Measurements from ENCODE around the gene TRIO. TPM values are rescaled to one million over a fixed set of nuclear protein-coding genes. Genes with fewer than 3 reads are reported as not detected.

TRIO gene
- polyA plus RNA-seq, 3 donors: 104 to 124 (median 116) TPM

- DNase-seq (ENCODE audit: extremely low read depth in 1 of 11, low read depth in 9 of 11, low spot score in 4 of 11): no peak
Observed at GRCh38 chr5:14115323-14115895, 27.7 kb upstream of the TRIO start.

- no peak for DNase-seq (ENCODE audit: extremely low read depth in 1 of 11, low read depth in 9 of 11, low spot score in 4 of 11)
Observed at GRCh38 chr5:14118551-14119320, 24.4 kb upstream of the TRIO start.

GRCh38 chr5:14120176-14120575 lies 23.0 kb upstream of the TRIO start:
- DNase-seq (ENCODE audit: extremely low read depth in 1 of 11, low read depth in 9 of 11, low spot score in 4 of 11): no peak

GRCh38 chr5:14121552-14121951 lies 21.6 kb upstream of the TRIO start:
- DNase-seq (ENCODE audit: extremely low read depth in 1 of 11, low read depth in 9 of 11, low spot score in 4 of 11): no peak

GRCh38 chr5:14122089-14122488 lies 21.1 kb upstream of the TRIO start:
- no peak for DNase-seq (ENCODE audit: extremely low read depth in 1 of 11, low read depth in 9 of 11, low spot score in 4 of 11)

GRCh38 chr5:14123551-14123950 lies 19.6 kb upstream of the TRIO start:
- DNase-seq (ENCODE audit: extremely low read depth in 1 of 11, low read depth in 9 of 11, low spot score in 4 of 11): no peak

GRCh38 chr5:14123974-14124482 lies 19.1 kb upstream of the TRIO start:
- DNase-seq (ENCODE audit: extremely low read depth in 1 of 11, low read depth in 9 of 11, low spot score in 4 of 11): no peak

- DNase-seq (ENCODE audit: extremely low read depth in 1 of 11, low read depth in 9 of 11, low spot score in 4 of 11): no peak
Observed at GRCh38 chr5:14125262-14125661, 17.9 kb upstream of the TRIO start.

- no peak for DNase-seq (ENCODE audit: extremely low read depth in 1 of 11, low read depth in 9 of 11, low spot score in 4 of 11)
Observed at GRCh38 chr5:14127587-14127986, 15.6 kb upstream of the TRIO start.

- no peak for DNase-seq (ENCODE audit: extremely low read depth in 1 of 11, low read depth in 9 of 11, low spot score in 4 of 11)
Observed at GRCh38 chr5:14128079-14128478, 15.1 kb upstream of the TRIO start.

GRCh38 chr5:14129123-14129522 lies 14.0 kb upstream of the TRIO start:
- no peak for DNase-seq (ENCODE audit: extremely low read depth in 1 of 11, low read depth in 9 of 11, low spot score in 4 of 11)

- DNase-seq (ENCODE audit: extremely low read depth in 1 of 11, low read depth in 9 of 11, low spot score in 4 of 11): no peak
Observed at GRCh38 chr5:14131855-14132503, 11.2 kb upstream of the TRIO start.

GRCh38 chr5:14133394-14133793 lies 9.7 kb upstream of the TRIO start:
- no peak for DNase-seq (ENCODE audit: extremely low read depth in 1 of 11, low read depth in 9 of 11, low spot score in 4 of 11)

- DNase-seq (ENCODE audit: extremely low read depth in 1 of 11, low read depth in 9 of 11, low spot score in 4 of 11): no peak
Observed at GRCh38 chr5:14134083-14134482, 9.1 kb upstream of the TRIO start.

- no peak for DNase-seq (ENCODE audit: extremely low read depth in 1 of 11, low read depth in 9 of 11, low spot score in 4 of 11)
Observed at GRCh38 chr5:14134771-14135170, 8.4 kb upstream of the TRIO start.

GRCh38 chr5:14135621-14136020 lies 7.5 kb upstream of the TRIO start:
- DNase-seq (ENCODE audit: extremely low read depth in 1 of 11, low read depth in 9 of 11, low spot score in 4 of 11): no peak

- DNase-seq (ENCODE audit: extremely low read depth in 1 of 11, low read depth in 9 of 11, low spot score in 4 of 11): no peak
Observed at GRCh38 chr5:14136228-14136627, 6.9 kb upstream of the TRIO start.

- no peak for DNase-seq (ENCODE audit: extremely low read depth in 1 of 11, low read depth in 9 of 11, low spot score in 4 of 11)
Observed at GRCh38 chr5:14138608-14139540, 4.3 kb upstream of the TRIO start.

- DNase-seq (ENCODE audit: extremely low read depth in 1 of 11, low read depth in 9 of 11, low spot score in 4 of 11): no peak
Observed at GRCh38 chr5:14141764-14142163, 1.4 kb upstream of the TRIO start.
